DND-41 (cell line): ENCODE results near the gene BEST3.

Experiments used
- ATAC-seq: fragments of 200-7000 bp; cut with Tn5 transposase; 3 replicates; pipeline ENCODE4 v1.9.1; 2021; ENCODE audit warnings: low read depth; ENCODE audit not compliant: insufficient read depth
- DNase-seq: peaks from one replicate; pipeline ENCODE4 v3.0.0-alpha.2; 2020
- H2AFZ ChIP-seq: 2 replicates; pipeline ENCODE4 v1.6.0; 2012; ENCODE audit warnings: low read depth, low read length
- H3K27ac ChIP-seq: 2 replicates; pipeline ENCODE4 v1.5.1; 2012; ENCODE audit warnings: low read length, inconsistent platforms
- H3K27me3 ChIP-seq: fragments of 200-600 bp; sonication (generic); 2 replicates; pipeline ENCODE4 v1.6.0; 2012; ENCODE audit warnings: low read length, mild to moderate bottlenecking, inconsistent platforms; ENCODE audit not compliant: insufficient read depth, poor library complexity
- H3K36me3 ChIP-seq: 2 replicates; pipeline ENCODE4 v1.5.1; 2012; ENCODE audit warnings: low read length, inconsistent platforms; ENCODE audit not compliant: insufficient read depth
- H3K4me1 ChIP-seq: 2 replicates; pipeline ENCODE4 v1.5.1; 2012; ENCODE audit warnings: mild to moderate bottlenecking, low read length; ENCODE audit not compliant: insufficient read depth
- H3K4me2 ChIP-seq: 2 replicates; pipeline ENCODE4 v1.6.0; 2012; ENCODE audit warnings: mild to moderate bottlenecking, moderate library complexity, low read length, inconsistent platforms; ENCODE audit not compliant: insufficient read depth
- H3K4me3 ChIP-seq, 2 experiments: fragments of 200-600 bp in 1 of 2; shearing (Covaris generic) in 1 of 2; 2 replicates each; pipeline ENCODE4 v1.5.1; 2012 to 2016; ENCODE audit warnings: inconsistent platforms in 2 of 2, low read length in 2 of 2, mild to moderate bottlenecking in 2 of 2, low read depth in 1 of 2, moderate library complexity in 1 of 2
- H3K79me2 ChIP-seq: 2 replicates; pipeline ENCODE4 v1.6.0; 2012; ENCODE audit warnings: low read length, inconsistent platforms; ENCODE audit not compliant: insufficient read depth
- H3K9ac ChIP-seq: 2 replicates; pipeline ENCODE4 v1.6.0; 2012; ENCODE audit warnings: low read depth, mild to moderate bottlenecking, inconsistent platforms, low read length, moderate library complexity
- H3K9me3 ChIP-seq: 2 replicates; pipeline ENCODE4 v1.5.1; 2012; ENCODE audit warnings: low read length, moderate library complexity, mild to moderate bottlenecking, inconsistent platforms; ENCODE audit not compliant: insufficient read depth, severe bottlenecking
- H4K20me1 ChIP-seq: 2 replicates; pipeline ENCODE4 v1.6.0; 2012; ENCODE audit warnings: low read length; ENCODE audit not compliant: insufficient read depth
- EZH2 ChIP-seq: IDR thresholded peaks from 3 replicates; pipeline ENCODE4 v1.6.1; 2012; ENCODE audit warnings: borderline replicate concordance, low read depth, mild to moderate bottlenecking, moderate library complexity, low read length, inconsistent platforms; ENCODE audit not compliant: severe bottlenecking
- TF ChIP-seq, protein P1 (sequence below): IDR thresholded peaks from 2 replicates; pipeline ENCODE4 v1.5.1; 2012; ENCODE audit warnings: borderline replicate concordance, low read length, moderate library complexity, mild to moderate bottlenecking; ENCODE audit not compliant: poor library complexity, severe bottlenecking; ENCODE audit errors: extremely low read depth

Gene BEST3

DNA sequence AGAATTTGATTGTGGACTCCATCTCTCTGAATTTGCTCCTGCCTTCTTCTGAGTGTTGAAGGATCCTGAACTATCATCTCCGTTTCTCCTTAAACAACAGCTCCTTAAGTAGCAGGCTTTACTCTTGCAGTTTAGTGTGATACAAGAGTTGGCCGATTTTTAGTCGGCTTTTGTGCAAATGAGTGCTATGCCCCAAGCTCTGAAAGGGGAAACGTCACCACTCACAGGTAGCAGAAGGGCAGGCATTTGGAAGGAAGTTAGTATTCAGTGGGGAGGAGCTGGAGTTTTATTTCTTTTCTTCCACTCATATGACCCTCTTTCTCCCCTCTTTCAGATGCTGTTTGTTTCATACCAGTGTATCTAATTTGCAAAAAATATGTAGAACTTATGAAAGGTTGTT, 51.9 kb downstream of the BEST3 start:
- TF ChIP-seq EZH2: no peak
- TF ChIP-seq, protein P1, sequence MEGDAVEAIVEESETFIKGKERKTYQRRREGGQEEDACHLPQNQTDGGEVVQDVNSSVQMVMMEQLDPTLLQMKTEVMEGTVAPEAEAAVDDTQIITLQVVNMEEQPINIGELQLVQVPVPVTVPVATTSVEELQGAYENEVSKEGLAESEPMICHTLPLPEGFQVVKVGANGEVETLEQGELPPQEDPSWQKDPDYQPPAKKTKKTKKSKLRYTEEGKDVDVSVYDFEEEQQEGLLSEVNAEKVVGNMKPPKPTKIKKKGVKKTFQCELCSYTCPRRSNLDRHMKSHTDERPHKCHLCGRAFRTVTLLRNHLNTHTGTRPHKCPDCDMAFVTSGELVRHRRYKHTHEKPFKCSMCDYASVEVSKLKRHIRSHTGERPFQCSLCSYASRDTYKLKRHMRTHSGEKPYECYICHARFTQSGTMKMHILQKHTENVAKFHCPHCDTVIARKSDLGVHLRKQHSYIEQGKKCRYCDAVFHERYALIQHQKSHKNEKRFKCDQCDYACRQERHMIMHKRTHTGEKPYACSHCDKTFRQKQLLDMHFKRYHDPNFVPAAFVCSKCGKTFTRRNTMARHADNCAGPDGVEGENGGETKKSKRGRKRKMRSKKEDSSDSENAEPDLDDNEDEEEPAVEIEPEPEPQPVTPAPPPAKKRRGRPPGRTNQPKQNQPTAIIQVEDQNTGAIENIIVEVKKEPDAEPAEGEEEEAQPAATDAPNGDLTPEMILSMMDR: no peak
- Histone ChIP-seq H3K4me2 (no peak overlapping the region), H4K20me1 (no peaks in the 10 kb centered on the region), H3K36me3 (no peaks in the 10 kb centered on the region), H3K4me3 (no peak overlapping the region), H3K79me2 (no peaks in the 10 kb centered on the region), H3K27ac (no peak overlapping the region), H2AFZ (no peak overlapping the region), H3K27me3 (peaks cover 7% of the 10 kb centered on the region), H3K9me3 (no peaks in the 10 kb centered on the region), H3K4me1 (no peaks in the 10 kb centered on the region), H3K9ac (no peak overlapping the region)
- ATAC-seq (no peak), DNase-seq (no peak)

GRCh38 chr12:69645031-69645430, 54.1 kb downstream of the BEST3 start:
- TF ChIP-seq, protein P1: no peak
- TF ChIP-seq EZH2: no peak
- DNase-seq: no peak

GRCh38 chr12:69644511-69644910, 54.6 kb downstream of the BEST3 start:
- Histone ChIP-seq H3K36me3 (no peaks in the 10 kb centered on the region), H3K27me3 (peaks cover 6% of the 10 kb centered on the region), H2AFZ (no peak overlapping the region), H3K9ac (no peak overlapping the region), H3K4me2 (no peak overlapping the region), H4K20me1 (no peaks in the 10 kb centered on the region), H3K4me1 (no peaks in the 10 kb centered on the region), H3K79me2 (no peaks in the 10 kb centered on the region), H3K27ac (no peak overlapping the region), H3K4me3 (no peak overlapping the region), H3K9me3 (no peaks in the 10 kb centered on the region)
- ATAC-seq (no peak), DNase-seq (no peak)
- TF ChIP-seq, protein P1: no peak
- no peak for TF ChIP-seq EZH2

More at GRCh38 chr12:69645031-69645430, 54.1 kb downstream of the BEST3 start:
- H3K9me3 ChIP-seq: no peaks in the 10 kb centered on the region
- no peaks in the 10 kb centered on the region for H4K20me1 ChIP-seq
- H3K4me2 ChIP-seq: no peak overlapping the region
- H3K27me3 ChIP-seq: peaks cover 7% of the 10 kb centered on the region
- H3K9ac ChIP-seq: no peak overlapping the region
- ATAC-seq: no peak
- no peak overlapping the region for H3K27ac ChIP-seq
- no peak overlapping the region for H3K4me3 ChIP-seq
- H3K36me3 ChIP-seq: no peaks in the 10 kb centered on the region
- no peaks in the 10 kb centered on the region for H3K4me1 ChIP-seq
- no peak overlapping the region for H2AFZ ChIP-seq
- H3K79me2 ChIP-seq: no peaks in the 10 kb centered on the region

GRCh38 chr12:69642531-69642930, 56.6 kb downstream of the BEST3 start:
- Histone ChIP-seq H3K4me2 (no peak overlapping the region), H3K4me3 (no peak overlapping the region), H2AFZ (no peak overlapping the region), H4K20me1 (no peaks in the 10 kb centered on the region), H3K27me3 (no peaks in the 10 kb centered on the region), H3K79me2 (no peaks in the 10 kb centered on the region), H3K9me3 (no peaks in the 10 kb centered on the region), H3K4me1 (no peaks in the 10 kb centered on the region), H3K36me3 (no peaks in the 10 kb centered on the region), H3K9ac (no peak overlapping the region), H3K27ac (no peak overlapping the region)
- DNase-seq: no peak
- TF ChIP-seq, protein P1: no peak
- no peak for TF ChIP-seq EZH2
- ATAC-seq: no peak
